Stimulated activated CD4-positive, alpha-beta T cell treated with anti-CD3 and anti-CD28 coated beads, Interleukin-15, amount 100 ng/mL, for 48 hours (primary cell): Measurements from ENCODE around the gene IL10RA.
"Not testable (repeated sequence)": the region's sequence is repeated elsewhere in the genome, so short reads cannot be mapped to it uniquely, and the experiment has no call there.

ENCODE experiments used
- DNase-seq, 2 donors: peaks; one replicate each; pipeline ENCODE4 v3.0.0-alpha.2; 2020; ENCODE audit warnings: low read depth in 2 of 2

IL10RA gene

GRCh38 chr11:118007040-118007439 is 20.8 kb downstream of the IL10RA start:
- DNase-seq = no peak

- not testable (repeated sequence) for DNase-seq
Observed at GRCh38 chr11:118007563-118008270, 21.5 kb downstream of the IL10RA start.

GRCh38 chr11:118008271-118008911 is 22.2 kb downstream of the IL10RA start:
- DNase-seq = no peak

- no peak for DNase-seq
Observed at GRCh38 chr11:118009864-118010737, 23.9 kb downstream of the IL10RA start.

GRCh38 chr11:118010738-118011461 is 24.7 kb downstream of the IL10RA start:
- DNase-seq = no peak

- no peak for DNase-seq
Observed at GRCh38 chr11:118012083-118012669, 26.0 kb downstream of the IL10RA start.

- DNase-seq = no peak
Observed at GRCh38 chr11:118014022-118014421, 27.8 kb downstream of the IL10RA start.

GRCh38 chr11:118015385-118015841 is 29.2 kb downstream of the IL10RA start:
- DNase-seq = no peak

- no peak for DNase-seq
Observed at GRCh38 chr11:118016104-118016503, 29.9 kb downstream of the IL10RA start.

- DNase-seq = no peak
Observed at GRCh38 chr11:118017111-118017510, 30.9 kb downstream of the IL10RA start.

GRCh38 chr11:118017631-118018315 is 31.6 kb downstream of the IL10RA start:
- no peak for DNase-seq

GRCh38 chr11:118018401-118018800 is 32.2 kb downstream of the IL10RA start:
- DNase-seq = no peak

- no peak for DNase-seq
Observed at GRCh38 chr11:118021146-118021545, 35.0 kb downstream of the IL10RA start.

GRCh38 chr11:118027694-118028093 is 41.5 kb downstream of the IL10RA start:
- DNase-seq = no peak

GRCh38 chr11:118028626-118029025 is 42.4 kb downstream of the IL10RA start:
- DNase-seq = no peak

- DNase-seq = no peak
Observed at GRCh38 chr11:118033443-118033842, 47.2 kb downstream of the IL10RA start.

- no peak for DNase-seq
Observed at GRCh38 chr11:118042141-118042540, 55.9 kb downstream of the IL10RA start.

GRCh38 chr11:118042796-118043195 is 56.6 kb downstream of the IL10RA start:
- no peak for DNase-seq

- DNase-seq = no peak
Observed at GRCh38 chr11:118045191-118045590, 59.0 kb downstream of the IL10RA start.

GRCh38 chr11:118046051-118046963 is 60.1 kb downstream of the IL10RA start:
- no peak for DNase-seq
